T47D (cell line): ENCODE measurements around the gene C11orf71.
A peak's percentile ranks its signal among the peaks of the same experiment; 100 is the strongest.

Source experiments
- DNase-seq, 2 experiments: peaks; one replicate each; pipeline versions ENCODE4 v3.0.0 to v3.0.0-alpha.2; 2011 to 2012; ENCODE audit warnings: low read depth in 1 of 2, low spot score in 1 of 2
- JUND ChIP-seq: IDR thresholded peaks from 2 replicates; pipeline ENCODE4 v1.6.1; 2012; ENCODE audit warnings: low read depth
- in situ Hi-C: cut with HindIII; loops from 2 replicates; pipeline ENCODE4 v1.10.0; 2016; ENCODE audit warnings: low sequenced_read_pairs, low pct_unique_long_range_greater_than_20kb

Gene C11orf71

GRCh38 chr11:114366331-114367243, 33.7 kb downstream of the C11orf71 start:
- DNase-seq = no peak
- in situ Hi-C loops = no loop called here
- TF ChIP-seq JUND = no peak

DNA sequence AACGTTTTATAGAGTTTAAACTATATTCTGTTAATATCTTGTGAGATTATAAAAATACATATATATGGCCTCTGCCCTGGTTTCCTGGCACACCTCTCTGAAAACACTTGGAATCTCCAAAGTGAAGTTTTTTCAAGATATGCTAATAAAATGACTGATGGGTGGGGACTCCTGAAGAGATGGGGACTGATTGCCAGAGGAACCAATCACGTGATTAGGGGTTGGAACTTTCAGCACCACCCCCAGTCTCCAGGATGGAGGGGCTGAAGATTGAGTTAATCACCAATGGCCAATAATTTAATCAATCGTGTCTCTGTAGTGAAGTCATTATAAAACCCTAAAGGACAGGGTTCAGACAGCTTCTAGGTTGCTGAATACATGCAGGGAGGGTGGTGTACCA, 37.4 kb downstream of the C11orf71 start:
- in situ Hi-C loops = no loop called here
- no peak for TF ChIP-seq JUND
- no peak for DNase-seq

- in situ Hi-C loops = no loop called here
- TF ChIP-seq JUND = no peak
- no peak for DNase-seq
These were observed 38.0 kb downstream of the C11orf71 start for GRCh38 chr11:114362326-114362725.

DNA sequence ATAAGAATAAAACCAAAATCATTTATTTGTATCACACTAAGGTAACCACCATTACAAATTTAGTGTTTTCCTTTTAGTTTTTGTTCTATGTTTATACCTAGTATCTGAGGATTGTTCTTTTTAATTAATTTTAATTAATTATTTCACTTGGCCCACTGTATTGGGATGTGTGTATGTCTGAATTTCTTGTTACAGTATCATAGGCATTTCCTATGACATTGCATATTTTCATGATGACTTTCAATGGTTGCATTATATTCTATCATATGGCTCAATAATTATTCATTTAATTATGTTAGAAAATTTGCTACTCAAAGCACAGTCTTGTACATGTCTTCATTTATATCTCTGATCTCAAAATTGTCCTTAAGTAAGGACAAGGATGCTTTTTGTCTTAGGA, 41.0 kb downstream of the C11orf71 start:
- in situ Hi-C loops = no loop called here
- no peak for TF ChIP-seq JUND
- DNase-seq = no peak

- in situ Hi-C loops = no loop called here
- DNase-seq = peak; percentile 53 to 90
- TF ChIP-seq JUND = no peak
These were observed 41.6 kb downstream of the C11orf71 start for GRCh38 chr11:114358716-114359115.

- in situ Hi-C loops = no loop called here
- no peak for TF ChIP-seq JUND
- DNase-seq = no peak
These were observed 46.2 kb downstream of the C11orf71 start for GRCh38 chr11:114354076-114354475.

DNA sequence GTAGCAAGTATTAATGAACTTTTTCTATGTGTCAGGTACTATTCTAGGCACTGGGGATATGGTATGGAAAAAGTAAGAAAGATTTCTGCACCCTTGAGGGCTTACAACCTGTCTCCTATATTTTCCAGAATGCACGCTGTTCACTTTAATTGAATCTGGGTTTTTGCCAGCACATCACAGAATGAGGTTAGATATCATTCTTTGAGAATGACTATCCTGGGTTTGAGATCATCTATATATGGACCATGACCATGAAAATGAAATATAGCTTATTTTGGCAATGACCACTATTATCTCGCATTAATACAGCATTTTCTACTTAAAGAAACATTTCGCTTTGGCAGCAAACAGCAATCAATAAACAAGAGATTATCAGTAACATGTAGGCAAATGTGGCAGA, 46.9 kb downstream of the C11orf71 start:
- in situ Hi-C loops = no loop called here
- DNase-seq = no peak
- TF ChIP-seq JUND = no peak

DNA sequence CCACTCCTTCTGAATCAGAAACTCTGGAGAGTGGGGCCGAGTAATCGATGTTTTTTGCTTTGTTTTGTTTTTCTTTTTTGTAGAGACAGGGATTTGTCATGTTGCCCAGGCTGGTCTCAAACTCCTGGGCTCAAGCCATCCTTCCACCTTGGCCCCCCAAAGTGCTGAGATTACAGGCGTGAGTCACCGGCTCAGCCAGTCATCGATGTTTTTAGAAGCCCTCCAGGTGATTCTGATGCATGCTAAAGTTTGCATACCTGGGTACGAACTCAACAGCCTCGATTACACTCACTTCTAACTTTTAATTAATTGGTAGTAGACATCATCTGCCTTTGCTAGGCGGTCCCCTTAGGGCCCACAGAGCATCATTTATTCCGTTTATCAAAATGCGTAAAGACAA, 50.3 kb downstream of the C11orf71 start:
- in situ Hi-C loops = no loop called here
- TF ChIP-seq JUND = no peak

More for the DNA sequence above, 50.3 kb downstream of the C11orf71 start:
- DNase-seq = no peak
